ENCODE data around the gene PALD1. TPM values are rescaled to one million over a fixed set of nuclear protein-coding genes. Genes with fewer than 3 reads are reported as not detected.

Gene PALD1
- total RNA-seq, 2 experiments from 2014 or later = 0.41 to 0.48 TPM

- Mint-ChIP-seq H3K4me3 (no peak overlapping the region), H3K36me3 (no peaks in the 10 kb centered on the region), H3K27me3 (no peaks in the 10 kb centered on the region), H3K9me3 (no peaks in the 10 kb centered on the region), H3K27ac (no peak overlapping the region), H3K4me1 (ENCODE audit: low read depth) (no peaks in the 10 kb centered on the region)
- no peak for DNase-seq
- intact Hi-C loops (cut with micrococcal nuclease) = no loop called here
- ChIA-PET POLR2A (no interaction called here), CTCF (interaction anchor here (0.6 to 6.2 kb wide), 16 partner anchors 9 to 738 kb away, joined by 3 to 85 read pairs (median 4); no protein-coding TSS in a partner anchor)
These were observed 70.9 kb downstream of the PALD1 start for GRCh38 chr10:70549351-70549961.

DNA sequence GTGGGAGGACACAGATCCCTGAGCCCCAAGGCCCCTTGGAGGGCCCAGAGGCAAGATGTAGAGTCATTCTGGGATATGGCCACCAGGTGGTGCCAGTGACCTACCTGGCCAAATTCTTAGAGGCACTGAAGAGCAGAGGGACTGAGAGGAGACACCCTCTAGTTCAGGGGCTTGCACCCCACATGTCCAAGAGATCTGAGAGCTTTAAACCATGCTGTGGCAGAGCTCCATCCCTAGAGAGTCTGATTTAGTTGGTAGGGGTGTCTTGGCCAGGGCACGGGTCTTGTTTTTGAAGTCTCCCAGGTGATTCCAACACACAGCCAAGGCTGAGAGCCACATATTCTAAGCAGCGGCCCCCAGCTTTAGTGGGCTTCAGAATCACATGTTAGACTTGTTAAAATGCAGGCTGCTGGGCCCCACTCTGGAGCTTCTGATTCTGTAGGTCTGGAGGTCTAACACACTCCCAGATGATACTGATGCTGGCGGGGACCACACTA, 71.4 kb downstream of the PALD1 start:
- intact Hi-C loops (cut with micrococcal nuclease) = loop anchor here (1.0 kb wide), 2 partner anchors 209 to 330 kb away; no protein-coding TSS in a partner anchor
- Mint-ChIP-seq H3K27me3 (no peaks in the 10 kb centered on the region), H3K9me3 (no peaks in the 10 kb centered on the region), H3K4me1 (ENCODE audit: low read depth) (no peaks in the 10 kb centered on the region), H3K4me3 (no peak overlapping the region), H3K27ac (no peak overlapping the region), H3K36me3 (no peaks in the 10 kb centered on the region)
- CTCF ChIA-PET = interaction anchor here (0.6 to 6.2 kb wide), 17 partner anchors 9 to 737 kb away, joined by 3 to 85 read pairs (median 4); partner anchors contain the start of gene SGPL1
- POLR2A ChIA-PET = no interaction called here
- peak; percentile 82 for DNase-seq

DNA sequence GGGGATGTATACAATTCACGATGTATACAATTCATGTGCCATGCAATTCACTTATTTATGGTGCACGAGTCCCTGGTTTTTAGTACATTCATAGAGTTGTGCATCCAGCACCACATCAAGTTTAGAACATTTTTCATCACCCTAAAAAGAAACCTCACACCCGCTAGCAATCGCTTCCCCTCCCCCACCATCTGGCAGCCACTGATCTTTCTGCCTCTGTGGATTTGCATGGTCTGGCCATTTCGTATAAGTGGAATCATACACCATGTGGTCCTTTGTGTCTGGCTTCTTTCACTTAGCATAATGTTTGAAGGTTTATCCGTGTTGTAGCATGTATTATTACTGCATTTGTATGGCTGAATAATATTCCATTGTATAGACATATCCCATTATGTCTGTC, 71.9 kb downstream of the PALD1 start:
- Mint-ChIP-seq H3K27ac (no peak overlapping the region), H3K9me3 (no peaks in the 10 kb centered on the region), H3K27me3 (no peaks in the 10 kb centered on the region), H3K4me3 (no peak overlapping the region), H3K36me3 (no peaks in the 10 kb centered on the region), H3K4me1 (ENCODE audit: low read depth) (no peaks in the 10 kb centered on the region)
- intact Hi-C loops (cut with micrococcal nuclease) = loop anchor here (1.0 kb wide), 2 partner anchors 209 to 330 kb away; no protein-coding TSS in a partner anchor
- CTCF ChIA-PET = interaction anchor here (0.8 to 6.2 kb wide), 15 partner anchors 8 to 334 kb away, joined by 3 to 85 read pairs (median 6); partner anchors contain the start of gene SGPL1
- DNase-seq = no peak
- POLR2A ChIA-PET = no interaction called here

GRCh38 chr10:70551466-70551865, 72.9 kb downstream of the PALD1 start:
- Mint-ChIP-seq H3K27me3 (no peaks in the 10 kb centered on the region), H3K27ac (no peak overlapping the region), H3K36me3 (no peaks in the 10 kb centered on the region), H3K4me3 (no peak overlapping the region), H3K9me3 (no peaks in the 10 kb centered on the region), H3K4me1 (ENCODE audit: low read depth) (no peaks in the 10 kb centered on the region)
- intact Hi-C loops (cut with micrococcal nuclease) = no loop called here
- DNase-seq = no peak
- CTCF ChIA-PET = interaction anchor here (0.7 to 6.2 kb wide), 9 partner anchors 10 to 329 kb away, joined by 3 to 85 read pairs (median 5); no protein-coding TSS in a partner anchor
- POLR2A ChIA-PET = no interaction called here

DNA sequence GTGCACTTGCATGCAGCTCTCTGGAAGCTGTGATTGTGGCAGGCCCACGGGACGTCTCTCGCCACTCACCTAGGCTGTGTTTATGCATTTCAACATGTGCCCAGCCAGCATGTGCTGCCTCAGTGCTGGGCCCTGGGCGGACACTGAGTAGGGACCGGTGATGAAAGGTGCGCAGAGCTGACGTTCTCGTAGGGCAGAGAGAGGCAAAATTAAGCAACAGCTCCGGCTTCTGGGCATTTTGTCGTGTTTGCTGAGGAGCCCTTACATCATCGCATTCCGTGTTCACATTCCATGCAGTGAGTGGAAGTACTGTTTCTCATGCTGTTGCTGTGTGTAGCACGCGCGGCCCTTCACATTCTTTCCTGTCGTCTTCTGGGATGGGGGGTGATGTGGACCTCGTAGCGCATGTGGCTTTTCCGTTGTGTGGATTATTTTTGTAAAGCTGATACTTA, 73.4 kb downstream of the PALD1 start:
- POLR2A ChIA-PET = no interaction called here
- H3K27me3 Mint-ChIP-seq = no peaks in the 10 kb centered on the region
- H3K36me3 Mint-ChIP-seq = no peaks in the 10 kb centered on the region

GRCh38 chr10:70552586-70552985, 74.0 kb downstream of the PALD1 start:
- Mint-ChIP-seq H3K27ac (no peak overlapping the region), H3K4me3 (no peak overlapping the region), H3K27me3 (no peaks in the 10 kb centered on the region), H3K36me3 (no peaks in the 10 kb centered on the region), H3K9me3 (no peaks in the 10 kb centered on the region), H3K4me1 (ENCODE audit: low read depth) (no peaks in the 10 kb centered on the region)
- ChIA-PET CTCF (interaction anchor here (1.0 to 6.2 kb wide), 6 partner anchors 9 to 328 kb away, joined by 3 to 85 read pairs (median 8); no protein-coding TSS in a partner anchor), POLR2A (no interaction called here)
- intact Hi-C loops (cut with micrococcal nuclease) = no loop called here
- DNase-seq = no peak

More for the DNA sequence above, 73.4 kb downstream of the PALD1 start:
- intact Hi-C loops (cut with micrococcal nuclease) = no loop called here
- CTCF ChIA-PET = interaction anchor here (0.9 to 6.2 kb wide), 8 partner anchors 10 to 329 kb away, joined by 3 to 85 read pairs (median 8); no protein-coding TSS in a partner anchor
- Mint-ChIP-seq H3K27ac (no peak overlapping the region), H3K4me3 (no peak overlapping the region), H3K4me1 (ENCODE audit: low read depth) (no peaks in the 10 kb centered on the region), H3K9me3 (no peaks in the 10 kb centered on the region)
- DNase-seq = no peak

DNA sequence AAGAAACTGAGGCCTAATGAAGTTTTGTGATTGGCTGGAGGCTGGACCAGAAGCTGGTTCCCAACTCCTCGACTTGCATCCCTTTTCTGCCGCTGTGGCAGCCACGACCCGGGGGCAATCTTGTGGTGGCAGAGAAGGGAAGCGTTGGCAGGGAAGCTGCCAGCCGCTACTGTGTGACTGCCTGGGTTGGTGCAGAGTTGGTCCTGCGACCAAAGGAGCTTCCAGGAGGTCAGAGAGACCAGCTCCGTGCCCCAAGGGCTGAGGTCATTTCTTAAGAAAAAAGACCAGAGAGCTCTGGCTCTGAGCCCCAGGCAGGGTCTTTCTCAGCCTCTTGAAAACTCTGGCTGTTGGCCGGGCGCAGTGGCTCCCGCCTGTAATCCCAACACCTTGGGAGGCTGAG, 76.8 kb downstream of the PALD1 start:
- no peak overlapping the region for H3K4me3 Mint-ChIP-seq
- ChIA-PET CTCF (interaction anchor here (0.5 to 1.0 kb wide), 3 partner anchors 30 to 203 kb away, joined by 3 read pairs; no protein-coding TSS in a partner anchor), POLR2A (no interaction called here)
- peaks cover 11% of the 10 kb centered on the region for H3K4me1 Mint-ChIP-seq (ENCODE audit: low read depth)
- H3K36me3 Mint-ChIP-seq = no peaks in the 10 kb centered on the region
- H3K9me3 Mint-ChIP-seq = no peaks in the 10 kb centered on the region
- H3K27ac Mint-ChIP-seq = no peak overlapping the region
- no peaks in the 10 kb centered on the region for H3K27me3 Mint-ChIP-seq
- no peak for DNase-seq
- intact Hi-C loops (cut with micrococcal nuclease) = loop anchor here (5.0 kb wide), 1 partner anchor 47 kb away; the partner anchor contains the start of gene PRF1

DNA sequence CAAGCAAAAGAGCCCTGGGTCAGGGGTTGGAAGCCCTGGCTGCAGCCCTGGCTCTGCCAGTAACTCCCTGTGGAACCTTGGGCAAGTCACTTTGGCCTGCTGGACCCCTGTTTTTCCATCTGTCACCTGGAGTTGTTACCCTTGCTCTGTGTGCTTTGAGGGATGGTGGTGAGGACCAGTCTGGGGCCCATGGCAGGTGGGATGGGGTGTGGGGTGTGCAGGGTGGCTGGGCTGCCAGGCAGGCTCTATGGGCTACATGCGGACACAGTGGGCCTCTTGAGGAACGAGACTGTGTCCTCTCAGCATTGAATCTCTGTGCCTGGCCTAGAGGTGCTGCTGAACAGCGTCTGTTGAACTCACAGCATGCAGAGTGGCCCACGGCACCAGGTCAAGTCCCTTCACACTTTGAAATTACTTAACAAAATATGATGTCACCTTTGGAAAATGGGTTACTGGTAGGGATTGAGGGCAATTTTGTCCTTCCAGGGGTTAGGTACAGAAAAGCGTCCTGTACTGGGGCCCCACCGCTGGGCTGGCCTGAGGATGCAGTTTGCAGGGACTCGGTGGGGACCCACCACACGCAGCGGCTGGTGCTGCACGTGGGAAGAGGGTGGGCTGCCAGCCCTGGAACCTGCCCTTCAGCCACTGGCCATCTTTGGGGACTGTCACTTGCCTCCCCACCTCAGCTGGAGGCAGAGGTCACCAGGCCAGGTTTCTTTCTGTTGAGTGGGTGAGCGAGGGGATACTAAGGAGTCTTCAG, 78.7 kb downstream of the PALD1 start:
- intact Hi-C loops (cut with micrococcal nuclease) = loop anchor here (5.0 kb wide), 1 partner anchor 45 kb away; the partner anchor contains the start of gene PRF1
- CTCF ChIA-PET = interaction anchor here (4.5 kb wide), 1 partner anchor 200 kb away, joined by 40 read pairs; no protein-coding TSS in a partner anchor

DNA sequence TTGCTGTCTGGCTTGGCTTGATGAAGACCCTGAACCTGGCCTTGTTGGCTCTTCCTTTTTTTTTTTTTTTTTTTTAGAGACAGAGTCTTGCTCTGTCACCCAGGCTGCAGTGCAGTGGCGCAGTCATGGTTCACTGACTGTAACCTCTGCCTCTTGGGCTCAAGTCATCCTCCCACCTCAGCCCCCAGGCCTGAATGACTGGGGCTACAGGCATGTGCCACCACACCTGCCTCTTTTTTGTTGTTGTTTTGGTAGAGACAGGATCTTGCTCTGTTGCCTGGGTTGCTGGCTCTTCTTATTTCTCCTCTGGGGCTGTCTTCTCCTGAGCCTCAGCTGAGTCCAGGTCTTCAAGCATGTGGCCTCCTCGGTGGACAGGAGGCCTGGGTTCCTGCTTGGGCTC, 79.3 kb downstream of the PALD1 start:
- H3K4me1 Mint-ChIP-seq (ENCODE audit: low read depth) = peaks cover 11% of the 10 kb centered on the region
- intact Hi-C loops (cut with micrococcal nuclease) = loop anchor here (2.0 to 5.0 kb wide), 2 partner anchors 44 to 61 kb away; partner anchors contain the start of gene PRF1
- H3K27me3 Mint-ChIP-seq = no peaks in the 10 kb centered on the region
- H3K27ac Mint-ChIP-seq = no peak overlapping the region
- CTCF ChIA-PET = interaction anchor here (2.2 to 4.5 kb wide), 2 partner anchors 196 to 200 kb away, joined by 10 to 40 read pairs; no protein-coding TSS in a partner anchor
- no peaks in the 10 kb centered on the region for H3K36me3 Mint-ChIP-seq
- H3K9me3 Mint-ChIP-seq = no peaks in the 10 kb centered on the region
- no peak for DNase-seq
- no peak overlapping the region for H3K4me3 Mint-ChIP-seq
- POLR2A ChIA-PET = no interaction called here

More for the DNA sequence above, 78.7 kb downstream of the PALD1 start:
- no peak overlapping the region for H3K27ac Mint-ChIP-seq
- no peak overlapping the region for H3K4me3 Mint-ChIP-seq
- H3K27me3 Mint-ChIP-seq = no peaks in the 10 kb centered on the region
- H3K9me3 Mint-ChIP-seq = no peaks in the 10 kb centered on the region
- no peaks in the 10 kb centered on the region for H3K36me3 Mint-ChIP-seq
- POLR2A ChIA-PET = no interaction called here
- peaks cover 11% of the 10 kb centered on the region for H3K4me1 Mint-ChIP-seq (ENCODE audit: low read depth)
- no peak for DNase-seq

DNA sequence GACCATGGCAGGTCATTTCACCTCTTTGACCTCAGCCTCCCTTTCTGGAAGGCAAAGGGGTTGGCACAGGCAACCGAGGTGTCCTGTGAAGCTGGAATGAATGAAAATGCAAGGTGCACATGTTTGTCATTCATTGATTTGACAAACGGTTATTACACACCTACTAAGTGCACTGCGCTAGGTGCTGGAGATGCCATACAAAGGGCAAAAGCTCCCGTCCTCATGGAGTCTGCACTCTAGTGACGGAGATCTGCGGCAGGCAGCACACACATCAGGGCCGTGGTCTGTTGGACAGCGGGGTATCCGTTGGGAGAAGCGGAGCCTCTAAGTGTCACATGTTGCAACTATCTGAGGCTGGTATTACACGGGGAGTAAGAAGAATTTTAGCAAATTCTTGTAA, 79.7 kb downstream of the PALD1 start:
- no peak overlapping the region for H3K4me3 Mint-ChIP-seq
- no peak overlapping the region for H3K27ac Mint-ChIP-seq
- POLR2A ChIA-PET = no interaction called here

GRCh38 chr10:70558871-70559810, 80.6 kb downstream of the PALD1 start:
- peak; percentile 83 for DNase-seq
- ChIA-PET CTCF (interaction anchor here (0.6 to 4.5 kb wide), 23 partner anchors 9 to 341 kb away, joined by 3 to 40 read pairs (median 4); partner anchors contain the start of gene PRF1), POLR2A (interaction anchor here (1.0 kb wide), 1 partner anchor 59 kb away, joined by 6 read pairs; no protein-coding TSS in a partner anchor)
- Mint-ChIP-seq H3K27ac (peak overlapping the region; percentile 5), H3K4me3 (peak overlapping the region; percentile 64), H3K36me3 (no peaks in the 10 kb centered on the region), H3K27me3 (no peaks in the 10 kb centered on the region), H3K9me3 (no peaks in the 10 kb centered on the region), H3K4me1 (ENCODE audit: low read depth) (peaks cover 11% of the 10 kb centered on the region)
- intact Hi-C loops (cut with micrococcal nuclease) = loop anchor here (1.0 to 5.0 kb wide), 4 partner anchors 19 to 200 kb away; partner anchors contain the start of gene PRF1

More for the DNA sequence above, 79.7 kb downstream of the PALD1 start:
- Mint-ChIP-seq H3K9me3 (no peaks in the 10 kb centered on the region), H3K4me1 (ENCODE audit: low read depth) (peaks cover 11% of the 10 kb centered on the region), H3K27me3 (no peaks in the 10 kb centered on the region), H3K36me3 (no peaks in the 10 kb centered on the region)
- CTCF ChIA-PET = interaction anchor here (1.0 to 4.5 kb wide), 11 partner anchors 9 to 312 kb away, joined by 3 to 40 read pairs (median 6); partner anchors contain the start of gene PRF1
- no peak for DNase-seq
- intact Hi-C loops (cut with micrococcal nuclease) = loop anchor here (2.0 to 5.0 kb wide), 2 partner anchors 44 to 61 kb away; partner anchors contain the start of gene PRF1
